ENCODE data around the gene LHX6.

DNA sequence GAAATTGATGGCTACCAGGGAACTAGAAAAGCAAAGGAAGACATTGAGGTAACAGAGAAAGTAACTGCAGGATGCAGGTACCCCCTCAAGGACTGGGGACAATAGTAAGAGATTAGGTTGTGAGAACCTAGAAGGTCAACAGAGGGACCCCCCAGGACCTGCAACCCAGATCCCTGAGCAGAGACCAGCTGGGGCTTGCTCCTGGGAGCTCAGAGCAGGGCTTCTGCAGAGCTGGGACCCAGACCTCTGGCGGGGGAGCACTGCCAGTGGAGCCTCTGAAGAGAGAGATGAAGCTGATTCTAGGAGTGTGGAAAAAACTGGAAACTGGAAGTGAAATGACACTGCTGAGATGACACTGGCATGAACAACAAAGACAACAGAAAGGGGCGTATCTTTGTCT lies 51.8 kb downstream of the LHX6 start:
- TF ChIP-seq LCORL (IDR thresholded peaks at IDR 0.05): no peak
- no peak for TF ChIP-seq LCORL (CRISPR knock-in tag; IDR thresholded peaks at IDR 0.05)
- TF ChIP-seq ZNF143 (CRISPR knock-in tag; IDR thresholded peaks at IDR 0.05): no peak
- TF ChIP-seq NFRKB (IDR thresholded peaks at IDR 0.05): no peak
- TF ChIP-seq ZBTB26 (CRISPR knock-in tag; IDR thresholded peaks at IDR 0.05; ENCODE audit: borderline replicate concordance): no peak
- no peak for TF ChIP-seq SOX6 (IDR thresholded peaks at IDR 0.05)
- no peak for TF ChIP-seq SOX6 (CRISPR knock-in tag; IDR thresholded peaks at IDR 0.05)
- TF ChIP-seq EZH2 (conservative IDR thresholded peaks at IDR 0.05; ENCODE audit: low read depth, low read length): no peak
- no peak for TF ChIP-seq ZNF782 (CRISPR knock-in tag; IDR thresholded peaks at IDR 0.05; ENCODE audit: borderline replicate concordance)
- no peak for TF ChIP-seq SP1 (IDR thresholded peaks at IDR 0.05)
- TF ChIP-seq SP1 (CRISPR knock-in tag; IDR thresholded peaks at IDR 0.05): no peak
- TF ChIP-seq ZZZ3 (CRISPR knock-in tag; IDR thresholded peaks at IDR 0.05; ENCODE audit: borderline replicate concordance): no peak
- TF ChIP-seq SATB2 (CRISPR knock-in tag; IDR thresholded peaks at IDR 0.05): no peak
- no peak for TF ChIP-seq NFYB (CRISPR knock-in tag; IDR thresholded peaks at IDR 0.05)
- TF ChIP-seq GLI4 (CRISPR knock-in tag; IDR thresholded peaks at IDR 0.05; ENCODE audit: borderline replicate concordance): no peak
- TF ChIP-seq, protein P1, sequence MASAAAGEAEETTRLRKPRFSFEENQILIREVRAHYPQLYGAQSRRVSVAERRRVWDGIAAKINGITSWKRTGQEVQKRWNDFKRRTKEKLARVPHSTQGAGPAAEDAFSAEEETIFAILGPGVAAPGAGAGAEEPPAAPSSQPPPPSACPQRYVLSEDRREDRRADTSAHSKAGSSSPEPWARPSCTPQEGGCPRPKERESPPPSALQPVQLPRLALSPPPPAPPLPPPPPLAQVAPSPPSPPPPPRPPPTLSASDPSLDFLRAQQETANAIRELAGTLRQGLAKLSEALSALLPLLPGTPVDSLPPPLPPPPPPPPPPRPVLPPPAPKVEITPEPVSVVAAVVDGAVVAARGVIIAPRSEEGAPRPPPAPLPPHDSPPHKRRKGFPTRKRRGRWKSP (CRISPR knock-in tag; IDR thresholded peaks at IDR 0.05): no peak
- no peak for TF ChIP-seq ZNF33B (CRISPR knock-in tag; IDR thresholded peaks at IDR 0.05)

Measured in HepG2 (cell line).